Vagina (tissue), 2 donors: ENCODE results near the gene RPUSD1.

Experiments used
- CTCF ChIP-seq, 3 experiments: fragments of 450-650 bp in 2 of 3; fragments of 200-600 bp in 1 of 3; sonication (generic) in 1 of 3; IDR thresholded peaks; one replicate each; pipeline ENCODE4 v1.5.1; 2017 to 2019; ENCODE audit warnings: antibody characterized with exemption in 3 of 3, mild to moderate bottlenecking in 2 of 3, moderate library complexity in 2 of 3
- POLR2A ChIP-seq, 2 donors: fragments of 450-650 bp; IDR thresholded peaks; one replicate each; pipeline ENCODE4 v1.6.1; 2017; ENCODE audit warnings: antibody characterized with exemption in 2 of 2, mild to moderate bottlenecking in 2 of 2, moderate library complexity in 2 of 2
- POLR2AphosphoS5 ChIP-seq, 2 donors: sonication (generic); formaldehyde crosslinking; IDR thresholded peaks; one replicate each; pipeline ENCODE4 v1.9.0; 2017; ENCODE audit warnings: antibody characterized with exemption in 2 of 2, mild to moderate bottlenecking in 2 of 2, low read depth in 1 of 2; ENCODE audit not compliant: insufficient read depth in 1 of 2

GRCh38 chr16:784431-784830 lies 3.8 kb downstream of the RPUSD1 start:
- TF ChIP-seq CTCF (IDR thresholded peaks at IDR 0.05) (no peak), POLR2A (IDR thresholded peaks at IDR 0.05) (no peak), POLR2AphosphoS5 (IDR thresholded peaks at IDR 0.05; ENCODE audit: insufficient read depth in 1 of 2, low read depth in 1 of 2) (no peak)
